Ovary (tissue), 9 donors: ENCODE results near the gene ECHDC1. TPM values are rescaled to one million over a fixed set of nuclear protein-coding genes. Genes with fewer than 3 reads are reported as not detected.

Experiments
- DNase-seq, 5 donors: peaks; one replicate each; pipeline ENCODE4 v3.0.0-alpha.2; 2019 to 2020
- H3K27ac ChIP-seq, 2 donors: fragments of 200-600 bp; one replicate each; pipeline versions ENCODE4 v1.5.1 to v1.8.0; 2019 to 2022
- H3K27me3 ChIP-seq: fragments of 200-600 bp; one replicate; pipeline ENCODE4 v1.8.0; 2022
- H3K36me3 ChIP-seq: fragments of 200-600 bp; sonication (generic); one replicate; pipeline ENCODE4 v1.5.1; 2019
- H3K4me1 ChIP-seq: one replicate; pipeline ENCODE4 v1.8.1; 2013; ENCODE audit warnings: mild to moderate bottlenecking, moderate library complexity; ENCODE audit not compliant: insufficient read depth
- H3K4me3 ChIP-seq: fragments of 200-600 bp; sonication (generic); one replicate; pipeline ENCODE4 v1.5.1; 2017
- H3K9me3 ChIP-seq, 2 donors: fragments of 200-600 bp in 1 of 2; sonication (generic) in 1 of 2; one replicate each; pipeline versions ENCODE4 v1.5.1 to v1.8.1; 2013 to 2019; ENCODE audit warnings: mild to moderate bottlenecking in 1 of 2, moderate library complexity in 1 of 2
- CTCF ChIP-seq, 3 donors: fragments of 450-650 bp in 2 of 3; fragments of 200-600 bp in 1 of 3; IDR thresholded peaks; one replicate each; pipeline versions ENCODE4 v1.5.1 to v1.8.0; 2016 to 2022; ENCODE audit warnings: antibody characterized with exemption in 3 of 3, mild to moderate bottlenecking in 1 of 3
- EP300 ChIP-seq: sonication (generic); formaldehyde crosslinking; IDR thresholded peaks from one replicate; pipeline ENCODE4 v1.6.1; 2017; ENCODE audit warnings: antibody characterized with exemption
- POLR2A ChIP-seq: fragments of 450-650 bp; IDR thresholded peaks from one replicate; pipeline ENCODE4 v1.6.1; 2017; ENCODE audit warnings: antibody characterized with exemption, mild to moderate bottlenecking, moderate library complexity
- WGBS, 3 donors: extraction: QIAGEN DNeasy Blood & Tissue Kit in 1 of 3; methylation state at CpG; one replicate each; pipeline versions ENCODE4 v1.1.5 to v1.1.7; 2013 to 2017; 5-methylcytosine and 5-hydroxymethylcytosine counted together
- intact Hi-C, 4 donors: fragments of 100-400 bp; cut with DNase I; formaldehyde crosslinking; loops; one replicate each; pipeline versions ENCODE4 v1.11.0 to v1.15.1; 2022 to 2023
- polyA plus RNA-seq, 2 donors: library from polyadenylated mRNA; stranded (reverse); fragments of 200-250 nt in 1 of 2; fragments of 350-450 nt in 1 of 2; fragmentation: Illumina TruSeq in 1 of 2; extraction: RNeasy Lipid Tissue Mini Kit (QIAGEN cat#74804) in 1 of 2; gene quantifications; one replicate each; pipeline ENCODE4 v1.2.3, GENCODE V29; 2013 to 2014
- total RNA-seq, 7 donors: library from RNA; depleted of rRNA in 2 of 7; stranded (reverse); fragments of >200 nt in 2 of 7; fragmentation: NEBNext Ultra II Directional in 3 of 7; extraction: Animal tissue kit (Norgen Biotek cat#: 25700) in 3 of 7; gene quantifications; one replicate each; pipeline versions ENCODE4 v1.1.0 to v1.2.4, GENCODE V29; 2016 to 2023
- donor health status: DM: no; HTN: no; CAD: no; lungs with moderate emphysema.
- donor health status: DM: no; HTN: no; CAD: no.
- donor health status: Bipolar disorder and iron deficiency.
- donor health status: DM: yes; HTN: yes; CAD: no.
- donor health status: DM: no; HTN: no; CAD: no.
- donor health status: DM: yes; HTN: yes; CAD: no.

The ECHDC1 gene
- total and polyA plus RNA-seq, 9 donors, result 19.3 to 40.3 (median 22.4) TPM

- Histone ChIP-seq H3K9me3 (no peaks in the 10 kb centered on the region), H3K36me3 (no peaks in the 10 kb centered on the region), H3K4me3 (no peak overlapping the region), H3K27me3 (no peaks in the 10 kb centered on the region), H3K4me1 (peaks cover 2% of the 10 kb centered on the region), H3K27ac (no peak overlapping the region)
- intact Hi-C loops, result no loop called here
- DNase-seq, result no peak
- WGBS, 3 donors, result 90 to 94% (median 91%) methylated on average over 3 of the region's 3 CpGs
- TF ChIP-seq EP300 (no peak), CTCF (IDR thresholded peaks at IDR 0.05) (no peak), POLR2A (no peak)
These were observed 38.0 kb upstream of the ECHDC1 start for GRCh38 chr6:127381384-127381783.

- Histone ChIP-seq H3K4me3 (no peak overlapping the region), H3K27ac (no peak overlapping the region), H3K36me3 (no peaks in the 10 kb centered on the region), H3K9me3 (no peaks in the 10 kb centered on the region), H3K4me1 (no peaks in the 10 kb centered on the region), H3K27me3 (no peaks in the 10 kb centered on the region)
- no peak for DNase-seq
- no peak for TF ChIP-seq EP300
- TF ChIP-seq POLR2A, result no peak
- TF ChIP-seq CTCF (IDR thresholded peaks at IDR 0.05), result no peak
- intact Hi-C loops, result no loop called here
- 88 to 91% (median 90%) methylated on average over 2 of the region's 2 CpGs for WGBS, 3 donors
These were observed 33.3 kb upstream of the ECHDC1 start for GRCh38 chr6:127376685-127377084.

- no peak for DNase-seq
- intact Hi-C loops, result no loop called here
- TF ChIP-seq EP300 (no peak), CTCF (IDR thresholded peaks at IDR 0.05) (no peak), POLR2A (no peak)
- Histone ChIP-seq H3K9me3 (no peaks in the 10 kb centered on the region), H3K4me1 (no peaks in the 10 kb centered on the region), H3K4me3 (no peak overlapping the region), H3K27me3 (no peaks in the 10 kb centered on the region), H3K36me3 (no peaks in the 10 kb centered on the region), H3K27ac (no peak overlapping the region)
- 95 to 100% (median 95%) methylated on average over 1 of the region's 1 CpG for WGBS, 3 donors
These were observed 23.6 kb upstream of the ECHDC1 start for GRCh38 chr6:127367023-127367375.

- Histone ChIP-seq H3K9me3 (no peaks in the 10 kb centered on the region), H3K36me3 (no peaks in the 10 kb centered on the region), H3K27ac (no peak overlapping the region), H3K27me3 (no peaks in the 10 kb centered on the region), H3K4me3 (no peak overlapping the region), H3K4me1 (no peaks in the 10 kb centered on the region)
- no peak for DNase-seq
- no peak for TF ChIP-seq EP300
- no peak for TF ChIP-seq CTCF (IDR thresholded peaks at IDR 0.05)
- TF ChIP-seq POLR2A, result no peak
- intact Hi-C loops, result no loop called here
- WGBS, 3 donors, result 38 to 44% (median 40%) methylated on average over 5 of the region's 5 CpGs
These were observed 23.0 kb upstream of the ECHDC1 start for GRCh38 chr6:127366282-127367022.
